Karpas-422 (cell line): ENCODE results near the gene FADS2. TPM values are rescaled to one million over a fixed set of nuclear protein-coding genes. Genes with fewer than 3 reads are reported as not detected.

Source experiments
- DNase-seq: peaks from one replicate; pipeline ENCODE4 v3.0.0-alpha.2; 2015
- H2AFZ ChIP-seq: fragments of 200-600 bp; sonication (generic); 2 replicates; pipeline ENCODE4 v1.6.1; 2014; ENCODE audit warnings: antibody characterized with exemption, low read length, mixed read lengths
- H3K27ac ChIP-seq: fragments of 200-600 bp; sonication (generic); 2 replicates; pipeline ENCODE4 v1.5.1; 2014; ENCODE audit warnings: mild to moderate bottlenecking, low read length, moderate library complexity
- H3K27me3 ChIP-seq: fragments of 200-600 bp; sonication (generic); 2 replicates; pipeline ENCODE4 v1.6.1; 2014; ENCODE audit warnings: low read length, mixed read lengths
- H3K36me3 ChIP-seq: fragments of 200-600 bp; sonication (generic); 2 replicates; pipeline ENCODE4 v1.6.1; 2014; ENCODE audit warnings: low read length, mixed read lengths; ENCODE audit not compliant: insufficient read depth
- H3K4me1 ChIP-seq: fragments of 200-600 bp; sonication (generic); 2 replicates; pipeline ENCODE4 v1.6.1; 2014; ENCODE audit warnings: mild to moderate bottlenecking, low read length, mixed read lengths
- H3K4me2 ChIP-seq: fragments of 200-600 bp; sonication (generic); 2 replicates; pipeline ENCODE4 v1.6.1; 2014; ENCODE audit warnings: low read length, low read depth, mild to moderate bottlenecking; ENCODE audit not compliant: poor library complexity, severe bottlenecking
- H3K4me3 ChIP-seq: fragments of 200-600 bp; sonication (generic); 2 replicates; pipeline ENCODE4 v1.5.1; 2014; ENCODE audit warnings: mild to moderate bottlenecking, antibody characterized with exemption, low read length, mixed read lengths
- H3K79me2 ChIP-seq: fragments of 200-600 bp; sonication (generic); 2 replicates; pipeline ENCODE4 v1.6.1; 2014; ENCODE audit warnings: mild to moderate bottlenecking, low read length, mixed read lengths
- H3K9ac ChIP-seq: fragments of 200-600 bp; sonication (generic); 2 replicates; pipeline ENCODE4 v1.6.0; 2014; ENCODE audit warnings: low read length
- H3K9me2 ChIP-seq: fragments of 200-600 bp; sonication (generic), shearing (Covaris generic); replicated peaks from 2 replicates; pipeline ENCODE4 v1.6.0; 2014; ENCODE audit warnings: mild to moderate bottlenecking, low read length, moderate library complexity; ENCODE audit not compliant: insufficient read depth
- H3K9me3 ChIP-seq: fragments of 300-700, 200-600 bp; sonication (generic); 2 replicates; pipeline ENCODE4 v1.6.1; 2014; ENCODE audit warnings: low read length, mixed read lengths
- H4K20me1 ChIP-seq: fragments of 200-600 bp; sonication (generic); 2 replicates; pipeline ENCODE4 v1.6.1; 2014; ENCODE audit warnings: mild to moderate bottlenecking, antibody characterized with exemption, low read length, low read depth; ENCODE audit not compliant: insufficient read depth
- total RNA-seq: library from RNA; depleted of rRNA; stranded (reverse); fragments of >200 nt; shearing (Covaris generic); gene quantifications from 2 replicates; pipeline ENCODE4 v1.2.3, GENCODE V29; 2014; ENCODE audit warnings: low replicate concordance

Gene FADS2
- total RNA-seq, 1 experiment from 2014 or later: 75.7 TPM

- H4K20me1 ChIP-seq: peaks cover 7% of the 10 kb centered on the region; the same call in 1 of the 2 replicates
- H3K9me3 ChIP-seq: no peaks in the 10 kb centered on the region
- no peaks in the 10 kb centered on the region for H3K9me2 ChIP-seq
- H3K27me3 ChIP-seq: no peaks in the 10 kb centered on the region
- H2AFZ ChIP-seq: peak overlapping the region; percentile 91; the same call in 1 of the 2 replicates
- H3K27ac ChIP-seq: peak overlapping the region; percentile 80
- H3K36me3 ChIP-seq: peaks cover 28% of the 10 kb centered on the region
- H3K9ac ChIP-seq: peak overlapping the region; percentile 94
- DNase-seq: no peak
- peaks cover 27% of the 10 kb centered on the region for H3K4me1 ChIP-seq
- H3K4me2 ChIP-seq: peak overlapping the region; percentile 98
- peaks cover 73% of the 10 kb centered on the region for H3K79me2 ChIP-seq
- peak overlapping the region; percentile 90 for H3K4me3 ChIP-seq
Observed at GRCh38 chr11:61793083-61793828, 34.8 kb upstream of the FADS2 start.

- no peaks in the 10 kb centered on the region for H3K9me2 ChIP-seq
- peaks cover 7% of the 10 kb centered on the region; the same call in 1 of the 2 replicates for H4K20me1 ChIP-seq
- peaks cover 27% of the 10 kb centered on the region for H3K4me1 ChIP-seq
- H3K9ac ChIP-seq: peak overlapping the region; percentile 94
- peaks cover 33% of the 10 kb centered on the region for H3K36me3 ChIP-seq
- peaks cover 77% of the 10 kb centered on the region for H3K79me2 ChIP-seq
- H3K27me3 ChIP-seq: no peaks in the 10 kb centered on the region
- H2AFZ ChIP-seq: no peak overlapping the region
- H3K4me3 ChIP-seq: peak overlapping the region; percentile 90
- no peaks in the 10 kb centered on the region for H3K9me3 ChIP-seq
- H3K4me2 ChIP-seq: peak overlapping the region; percentile 98
- H3K27ac ChIP-seq: peak overlapping the region; percentile 80
- DNase-seq: no peak
Observed at GRCh38 chr11:61793829-61794204, 34.3 kb upstream of the FADS2 start.

- Histone ChIP-seq H3K9ac (peak overlapping the region; percentile 25), H3K4me2 (peak overlapping the region; percentile 98), H3K79me2 (peaks cover 77% of the 10 kb centered on the region), H3K9me3 (no peaks in the 10 kb centered on the region), H3K4me1 (peaks cover 27% of the 10 kb centered on the region), H3K36me3 (peaks cover 33% of the 10 kb centered on the region), H4K20me1 (peaks cover 7% of the 10 kb centered on the region; the same call in 1 of the 2 replicates), H3K27ac (no peak overlapping the region), H3K9me2 (no peaks in the 10 kb centered on the region), H2AFZ (no peak overlapping the region), H3K27me3 (no peaks in the 10 kb centered on the region), H3K4me3 (no peak overlapping the region)
- no peak for DNase-seq
Observed at GRCh38 chr11:61794579-61794978, 33.5 kb upstream of the FADS2 start.

- Histone ChIP-seq H3K9me3 (no peaks in the 10 kb centered on the region), H3K27ac (no peak overlapping the region), H3K4me1 (peaks cover 27% of the 10 kb centered on the region), H2AFZ (no peak overlapping the region), H3K4me3 (no peak overlapping the region), H3K9ac (no peak overlapping the region), H3K36me3 (peaks cover 25% of the 10 kb centered on the region), H3K9me2 (no peaks in the 10 kb centered on the region), H4K20me1 (peaks cover 7% of the 10 kb centered on the region; the same call in 1 of the 2 replicates), H3K79me2 (peaks cover 73% of the 10 kb centered on the region), H3K27me3 (no peaks in the 10 kb centered on the region), H3K4me2 (no peak overlapping the region)
- DNase-seq: no peak
Observed at GRCh38 chr11:61795459-61795858, 32.6 kb upstream of the FADS2 start.

- Histone ChIP-seq H2AFZ (no peak overlapping the region), H3K4me3 (no peak overlapping the region), H3K27ac (no peak overlapping the region), H3K36me3 (peaks cover 27% of the 10 kb centered on the region), H3K9me2 (no peaks in the 10 kb centered on the region), H3K4me1 (peaks cover 27% of the 10 kb centered on the region), H3K79me2 (peaks cover 68% of the 10 kb centered on the region), H3K4me2 (no peak overlapping the region), H3K27me3 (no peaks in the 10 kb centered on the region), H3K9ac (no peak overlapping the region), H3K9me3 (no peaks in the 10 kb centered on the region), H4K20me1 (peaks cover 7% of the 10 kb centered on the region; the same call in 1 of the 2 replicates)
- no peak for DNase-seq
Observed at GRCh38 chr11:61795876-61796526, 32.1 kb upstream of the FADS2 start.

- Histone ChIP-seq H3K36me3 (peaks cover 29% of the 10 kb centered on the region), H3K4me3 (no peak overlapping the region), H3K79me2 (peaks cover 54% of the 10 kb centered on the region), H3K4me1 (peaks cover 23% of the 10 kb centered on the region), H4K20me1 (peaks cover 7% of the 10 kb centered on the region; the same call in 1 of the 2 replicates), H3K9ac (no peak overlapping the region), H3K9me2 (no peaks in the 10 kb centered on the region), H3K27ac (no peak overlapping the region), H2AFZ (no peak overlapping the region), H3K9me3 (no peaks in the 10 kb centered on the region), H3K27me3 (no peaks in the 10 kb centered on the region), H3K4me2 (no peak overlapping the region)
- DNase-seq: peak; percentile 88
Observed at GRCh38 chr11:61797263-61797944, 30.7 kb upstream of the FADS2 start.

- Histone ChIP-seq H4K20me1 (0 out of 2 replicates have a peak, but pooled peaks cover 7% of the 10 kb centered on the region), H3K9me3 (no peaks in the 10 kb centered on the region), H3K4me1 (peaks cover 11% of the 10 kb centered on the region), H3K4me3 (no peak overlapping the region), H3K36me3 (peaks cover 25% of the 10 kb centered on the region), H2AFZ (no peak overlapping the region), H3K79me2 (peaks cover 33% of the 10 kb centered on the region), H3K27ac (no peak overlapping the region), H3K4me2 (no peak overlapping the region), H3K27me3 (no peaks in the 10 kb centered on the region), H3K9ac (no peak overlapping the region), H3K9me2 (no peaks in the 10 kb centered on the region)
- DNase-seq: no peak
Observed at GRCh38 chr11:61799665-61800284, 28.3 kb upstream of the FADS2 start.
